ENCODE results near the gene EDIL3. TPM values are rescaled to one million over a fixed set of nuclear protein-coding genes. Genes with fewer than 3 reads are reported as not detected.

The EDIL3 gene
- total RNA-seq, 1 donor from 2014 or later, result 1.1 TPM

DNA sequence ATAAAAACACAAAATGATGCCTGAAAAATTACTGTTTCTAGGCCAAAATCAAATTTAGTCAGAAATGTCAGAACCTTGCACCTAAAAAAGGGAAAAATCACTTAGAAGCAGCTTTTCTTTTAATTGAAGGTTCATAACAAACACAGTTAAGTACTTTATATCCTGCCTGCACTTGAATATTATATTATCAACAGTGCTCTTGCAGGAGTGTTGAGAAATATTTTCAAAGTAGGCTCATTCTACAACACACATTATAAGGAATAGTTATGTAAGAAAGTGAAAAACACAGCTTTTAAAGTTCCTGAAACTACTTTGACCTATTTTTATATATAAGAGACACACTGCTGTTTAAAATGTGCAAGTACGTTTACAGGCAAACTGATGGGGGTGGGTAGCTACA is 8.3 kb downstream of the EDIL3 start:
- no peak for DNase-seq (ENCODE audit: low read depth)
- TF ChIP-seq, protein P1, sequence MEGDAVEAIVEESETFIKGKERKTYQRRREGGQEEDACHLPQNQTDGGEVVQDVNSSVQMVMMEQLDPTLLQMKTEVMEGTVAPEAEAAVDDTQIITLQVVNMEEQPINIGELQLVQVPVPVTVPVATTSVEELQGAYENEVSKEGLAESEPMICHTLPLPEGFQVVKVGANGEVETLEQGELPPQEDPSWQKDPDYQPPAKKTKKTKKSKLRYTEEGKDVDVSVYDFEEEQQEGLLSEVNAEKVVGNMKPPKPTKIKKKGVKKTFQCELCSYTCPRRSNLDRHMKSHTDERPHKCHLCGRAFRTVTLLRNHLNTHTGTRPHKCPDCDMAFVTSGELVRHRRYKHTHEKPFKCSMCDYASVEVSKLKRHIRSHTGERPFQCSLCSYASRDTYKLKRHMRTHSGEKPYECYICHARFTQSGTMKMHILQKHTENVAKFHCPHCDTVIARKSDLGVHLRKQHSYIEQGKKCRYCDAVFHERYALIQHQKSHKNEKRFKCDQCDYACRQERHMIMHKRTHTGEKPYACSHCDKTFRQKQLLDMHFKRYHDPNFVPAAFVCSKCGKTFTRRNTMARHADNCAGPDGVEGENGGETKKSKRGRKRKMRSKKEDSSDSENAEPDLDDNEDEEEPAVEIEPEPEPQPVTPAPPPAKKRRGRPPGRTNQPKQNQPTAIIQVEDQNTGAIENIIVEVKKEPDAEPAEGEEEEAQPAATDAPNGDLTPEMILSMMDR (IDR thresholded peaks at IDR 0.05; ENCODE audit: insufficient read depth, low read length, severe bottlenecking), result no peak
- H3K36me3 ChIP-seq (ENCODE audit: control insufficient read depth, insufficient read depth, low read length), result no peaks in the 10 kb centered on the region
- no peak overlapping the region for H3K4me3 ChIP-seq (ENCODE audit: low read depth, low read length)
- no peaks in the 10 kb centered on the region for H3K27me3 ChIP-seq (ENCODE audit: control insufficient read depth, insufficient read depth, low read length)
- FAIRE-seq, result no peak

DNA sequence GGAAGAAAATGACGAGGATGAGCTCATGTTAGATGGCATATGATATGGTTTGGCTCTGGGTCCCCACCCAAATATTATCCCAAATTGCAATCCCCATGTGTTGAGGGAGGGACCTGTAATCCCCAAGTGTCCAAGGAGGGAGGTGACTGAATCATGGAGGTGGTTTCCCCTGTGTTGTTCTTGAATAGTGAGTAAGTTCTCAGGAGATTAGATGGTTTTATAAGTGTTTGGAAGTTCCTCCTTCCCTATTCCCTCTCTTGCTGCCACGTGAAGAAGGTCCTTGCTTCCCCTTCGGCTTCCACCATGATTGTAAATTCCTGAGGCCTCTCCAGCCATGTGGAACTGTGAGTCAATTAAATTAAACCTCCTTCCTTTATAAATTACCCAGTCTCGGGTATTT is 10.1 kb downstream of the EDIL3 start:
- DNase-seq (ENCODE audit: low read depth), result no peak
- Histone ChIP-seq H3K4me3 (ENCODE audit: low read depth, low read length) (no peak overlapping the region), H3K36me3 (ENCODE audit: control insufficient read depth, insufficient read depth, low read length) (no peaks in the 10 kb centered on the region), H3K27me3 (ENCODE audit: control insufficient read depth, insufficient read depth, low read length) (no peaks in the 10 kb centered on the region)
- TF ChIP-seq, protein P1 (IDR thresholded peaks at IDR 0.05; ENCODE audit: insufficient read depth, low read length, severe bottlenecking), result no peak
- no peak for FAIRE-seq

DNA sequence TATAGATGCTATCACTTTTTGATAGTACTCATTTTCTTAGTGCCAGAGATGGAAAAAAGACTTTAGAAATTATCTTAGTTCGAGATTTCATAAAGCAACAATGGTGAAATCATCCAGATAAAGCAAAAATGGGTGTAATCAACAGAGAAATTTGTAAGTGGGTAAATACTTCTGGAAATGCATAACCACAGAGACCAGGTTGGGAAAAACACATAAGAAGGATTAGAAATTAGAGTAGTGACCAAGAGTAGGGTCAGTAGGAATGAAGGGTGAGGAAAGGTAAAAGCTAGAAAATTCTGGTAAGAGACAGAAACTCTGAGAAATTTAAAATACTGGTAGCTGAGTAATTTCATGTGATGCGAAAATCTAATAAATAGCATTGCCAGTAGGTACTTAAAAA is 11.2 kb downstream of the EDIL3 start:
- Histone ChIP-seq H3K36me3 (ENCODE audit: control insufficient read depth, insufficient read depth, low read length) (no peaks in the 10 kb centered on the region), H3K4me3 (ENCODE audit: low read depth, low read length) (no peak overlapping the region), H3K27me3 (ENCODE audit: control insufficient read depth, insufficient read depth, low read length) (no peaks in the 10 kb centered on the region)
- FAIRE-seq, result no peak
- TF ChIP-seq, protein P1 (IDR thresholded peaks at IDR 0.05; ENCODE audit: insufficient read depth, low read length, severe bottlenecking), result no peak
- DNase-seq (ENCODE audit: low read depth), result no peak

DNA sequence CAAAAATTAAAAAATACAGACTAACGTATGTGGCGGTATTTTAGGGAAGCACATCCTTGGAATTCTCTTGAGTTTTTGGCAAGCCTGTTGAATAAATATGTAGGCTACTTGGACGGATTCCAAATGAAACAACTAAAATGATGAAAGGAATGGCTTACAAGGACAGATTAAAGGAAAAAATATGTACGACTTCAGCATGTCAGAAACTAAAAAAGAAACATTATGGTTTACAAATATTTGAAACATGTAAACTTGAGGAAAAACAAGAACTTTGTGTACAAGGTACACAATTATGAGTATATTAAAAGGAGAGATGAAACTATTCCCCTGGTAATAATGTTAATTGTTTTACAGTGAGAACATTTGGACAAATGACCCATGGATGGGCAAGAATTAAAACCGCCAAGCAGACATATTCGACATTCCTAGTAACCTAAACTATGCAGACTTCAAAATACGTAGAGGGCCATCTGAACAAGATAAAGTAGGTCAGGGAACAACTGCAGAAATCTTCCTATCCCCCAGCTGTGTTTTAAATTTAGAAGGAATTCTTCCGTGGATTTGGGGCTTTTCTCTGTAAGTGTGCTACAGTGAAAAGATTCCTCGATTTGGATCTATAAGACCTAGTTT is 12.5 kb downstream of the EDIL3 start:
- FAIRE-seq (no peak), DNase-seq (ENCODE audit: low read depth) (no peak)
- no peaks in the 10 kb centered on the region for H3K27me3 ChIP-seq (ENCODE audit: control insufficient read depth, insufficient read depth, low read length)
- H3K36me3 ChIP-seq (ENCODE audit: control insufficient read depth, insufficient read depth, low read length), result no peaks in the 10 kb centered on the region
- no peak overlapping the region for H3K4me3 ChIP-seq (ENCODE audit: low read depth, low read length)
- TF ChIP-seq, protein P1 (IDR thresholded peaks at IDR 0.05; ENCODE audit: insufficient read depth, low read length, severe bottlenecking), result no peak

DNA sequence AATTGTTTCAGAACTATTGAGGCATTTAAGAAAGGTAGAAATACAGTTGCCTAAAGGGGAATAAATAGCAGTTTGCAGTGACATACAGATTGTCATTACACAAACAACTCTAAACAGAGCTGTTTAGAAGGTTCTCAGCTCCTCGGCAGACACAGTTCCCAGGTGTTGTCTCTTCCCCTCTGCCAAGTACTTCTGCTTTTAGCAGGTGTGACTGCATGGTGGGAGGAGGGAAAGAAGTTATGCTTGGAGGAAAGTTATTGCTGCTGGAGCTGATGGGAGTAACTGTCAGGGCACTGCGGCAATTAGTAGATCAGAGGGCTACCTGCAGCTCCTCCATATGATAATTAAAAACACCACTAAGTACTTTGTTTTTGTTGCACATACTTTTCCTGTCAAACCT is 14.5 kb downstream of the EDIL3 start:
- TF ChIP-seq, protein P1 (IDR thresholded peaks at IDR 0.05; ENCODE audit: insufficient read depth, low read length, severe bottlenecking), result no peak
- FAIRE-seq, result no peak
- H3K27me3 ChIP-seq (ENCODE audit: control insufficient read depth, insufficient read depth, low read length), result no peaks in the 10 kb centered on the region
- DNase-seq (ENCODE audit: low read depth), result no peak
- H3K4me3 ChIP-seq (ENCODE audit: low read depth, low read length), result no peak overlapping the region
- H3K36me3 ChIP-seq (ENCODE audit: control insufficient read depth, insufficient read depth, low read length), result no peaks in the 10 kb centered on the region

DNA sequence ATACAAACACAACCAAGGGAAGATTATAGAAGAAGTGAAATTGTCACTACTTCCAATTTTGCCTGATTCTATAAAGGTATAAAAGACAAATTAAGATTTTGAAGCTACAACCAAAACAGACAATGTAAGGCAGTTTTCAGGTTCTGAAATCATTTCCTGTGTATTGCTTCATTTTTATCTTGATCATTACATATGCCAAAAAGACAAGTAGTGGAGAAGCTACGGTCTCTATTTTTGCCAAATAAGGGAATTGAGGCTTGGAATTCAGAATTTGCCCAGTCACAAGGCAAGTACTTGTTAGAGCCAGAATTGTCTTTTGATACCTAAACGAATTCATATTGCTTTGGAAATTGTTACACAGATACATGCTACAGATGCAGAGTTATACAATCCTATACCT is 20.6 kb downstream of the EDIL3 start:
- DNase-seq (ENCODE audit: low read depth) (no peak), FAIRE-seq (no peak)
- Histone ChIP-seq H3K4me3 (ENCODE audit: low read depth, low read length) (no peak overlapping the region), H3K36me3 (ENCODE audit: control insufficient read depth, insufficient read depth, low read length) (no peaks in the 10 kb centered on the region), H3K27me3 (ENCODE audit: control insufficient read depth, insufficient read depth, low read length) (no peaks in the 10 kb centered on the region)
- TF ChIP-seq, protein P1 (IDR thresholded peaks at IDR 0.05; ENCODE audit: insufficient read depth, low read length, severe bottlenecking), result no peak
